Measurements from ENCODE around the gene TTLL12. TPM values are rescaled to one million over a fixed set of nuclear protein-coding genes. Genes with fewer than 3 reads are reported as not detected.

Gene TTLL12
- polyA plus RNA-seq, 1 experiment = 5.7 TPM

- no peak overlapping the region for H3K4me3 ChIP-seq (ENCODE audit: low read depth, low read length)
- H3K27ac ChIP-seq (ENCODE audit: low read depth, low read length) = no peak overlapping the region
- ChIA-PET POLR2A (no interaction called here), CTCF (no interaction called here)
- no peaks in the 10 kb centered on the region for H3K9me3 ChIP-seq (ENCODE audit: control insufficient read depth, insufficient read depth, low read length)
- no peaks in the 10 kb centered on the region for H3K27me3 ChIP-seq (ENCODE audit: control insufficient read depth, insufficient read depth, low read length)
- no peak for TF ChIP-seq CTCF (IDR thresholded peaks at IDR 0.05; ENCODE audit: low read depth, low read length)
- DNase-seq (ENCODE audit: low read depth, low spot score) = no peak
Observed at GRCh38 chr22:43167001-43167589, 19.8 kb downstream of the TTLL12 start.

GRCh38 chr22:43166132-43166930 is 20.6 kb downstream of the TTLL12 start:
- Histone ChIP-seq H3K9me3 (ENCODE audit: control insufficient read depth, insufficient read depth, low read length) (no peaks in the 10 kb centered on the region), H3K27me3 (ENCODE audit: control insufficient read depth, insufficient read depth, low read length) (no peaks in the 10 kb centered on the region), H3K4me3 (ENCODE audit: low read depth, low read length) (no peak overlapping the region), H3K27ac (ENCODE audit: low read depth, low read length) (no peak overlapping the region)
- ChIA-PET POLR2A (no interaction called here), CTCF (no interaction called here)
- no peak for TF ChIP-seq CTCF (IDR thresholded peaks at IDR 0.05; ENCODE audit: low read depth, low read length)
- DNase-seq (ENCODE audit: low read depth, low spot score) = no peak

- no peaks in the 10 kb centered on the region for H3K27me3 ChIP-seq (ENCODE audit: control insufficient read depth, insufficient read depth, low read length)
- no peaks in the 10 kb centered on the region for H3K9me3 ChIP-seq (ENCODE audit: control insufficient read depth, insufficient read depth, low read length)
- no peak overlapping the region for H3K27ac ChIP-seq (ENCODE audit: low read depth, low read length)
- ChIA-PET CTCF (interaction anchor here (1.2 kb wide), 1 partner anchor 23 kb away, joined by 4 read pairs; no protein-coding TSS in a partner anchor), POLR2A (no interaction called here)
- TF ChIP-seq CTCF (IDR thresholded peaks at IDR 0.05; ENCODE audit: low read depth, low read length) = no peak
- no peak for DNase-seq (ENCODE audit: low read depth, low spot score)
- H3K4me3 ChIP-seq (ENCODE audit: low read depth, low read length) = no peak overlapping the region
Observed at GRCh38 chr22:43164636-43165035, 22.3 kb downstream of the TTLL12 start.

DNA sequence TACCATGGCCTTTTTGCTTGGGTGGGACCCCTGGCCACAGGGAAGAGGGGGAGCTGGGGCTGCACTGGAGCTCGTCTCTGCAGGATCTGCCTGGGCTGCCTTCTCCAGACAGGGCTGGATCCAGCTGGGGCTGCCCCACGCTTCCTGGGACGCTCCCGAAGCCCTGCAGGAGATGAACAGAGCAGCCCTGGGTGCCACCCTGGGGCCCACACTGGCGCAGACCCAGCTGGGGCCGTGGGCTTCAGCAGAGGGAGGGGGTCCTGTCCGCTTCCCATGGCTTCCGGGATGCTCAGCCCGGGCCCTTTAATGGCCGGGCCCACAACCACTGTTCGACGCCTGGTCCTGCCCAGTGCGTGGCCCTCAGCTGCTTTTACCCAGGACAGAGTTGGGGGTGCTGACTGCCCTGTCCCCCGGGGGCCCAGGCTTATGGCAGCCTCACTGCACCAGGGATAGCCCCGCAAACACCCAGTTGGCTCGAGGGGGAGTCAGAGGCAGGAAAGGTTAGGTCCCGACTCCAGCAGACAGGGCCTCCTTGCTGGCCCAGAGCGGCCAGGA is 23.6 kb downstream of the TTLL12 start:
- no peak overlapping the region for H3K27ac ChIP-seq (ENCODE audit: low read depth, low read length)
- H3K9me3 ChIP-seq (ENCODE audit: control insufficient read depth, insufficient read depth, low read length) = no peaks in the 10 kb centered on the region
- ChIA-PET CTCF (interaction anchor here (1.2 kb wide), 1 partner anchor 24 kb away, joined by 4 read pairs; no protein-coding TSS in a partner anchor), POLR2A (interaction anchor here (1.0 kb wide), 1 partner anchor 9 kb away, joined by 9 read pairs; no protein-coding TSS in a partner anchor)
- H3K27me3 ChIP-seq (ENCODE audit: control insufficient read depth, insufficient read depth, low read length) = no peaks in the 10 kb centered on the region
- TF ChIP-seq CTCF (IDR thresholded peaks at IDR 0.05; ENCODE audit: low read depth, low read length) = no peak
- DNase-seq (ENCODE audit: low read depth, low spot score) = no peak
- H3K4me3 ChIP-seq (ENCODE audit: low read depth, low read length) = no peak overlapping the region

All from AG04450 (cell line).